Stimulated activated CD8-positive, alpha-beta memory T cell treated with anti-CD3 and anti-CD28 coated beads, Interleukin-15, amount 100 ng/mL, for 24 hours (primary cell): ENCODE data around the gene OR10H5.
"Not testable (repeated sequence)": the region's sequence is repeated elsewhere in the genome, so short reads cannot be mapped to it uniquely, and the experiment has no call there.

Experiments
- DNase-seq: peaks from one replicate; pipeline ENCODE4 v3.0.0-alpha.2; 2020; ENCODE audit warnings: low read depth

OR10H5 gene

GRCh38 chr19:15811476-15811875, 24.0 kb downstream of the OR10H5 start:
- no peak for DNase-seq

- DNase-seq, result no peak
Measured at GRCh38 chr19:15812060-15812722, 24.7 kb downstream of the OR10H5 start.

- no peak for DNase-seq
Measured at GRCh38 chr19:15813916-15814315, 26.5 kb downstream of the OR10H5 start.

GRCh38 chr19:15815306-15815705, 27.8 kb downstream of the OR10H5 start, which contains the start of gene OR10H1:
OR10H1 (minus strand) TSS chr19:15815664; CDS start chr19:15808037, 7,627 bp downstream.
- no peak for DNase-seq

- no peak for DNase-seq
Measured at GRCh38 chr19:15820646-15821045, 33.2 kb downstream of the OR10H5 start.

- DNase-seq, result no peak
Measured at GRCh38 chr19:15825753-15826152, 38.3 kb downstream of the OR10H5 start.

- no peak for DNase-seq
Measured at GRCh38 chr19:15828121-15828610, 40.7 kb downstream of the OR10H5 start.

GRCh38 chr19:15828611-15829305, 41.3 kb downstream of the OR10H5 start:
- DNase-seq, result not testable (repeated sequence)

- DNase-seq, result no peak
Measured at GRCh38 chr19:15829306-15829698, 41.8 kb downstream of the OR10H5 start.

GRCh38 chr19:15829786-15830185, 42.3 kb downstream of the OR10H5 start:
- no peak for DNase-seq

GRCh38 chr19:15831626-15832025, 44.2 kb downstream of the OR10H5 start:
- no peak for DNase-seq

GRCh38 chr19:15834232-15834631, 46.8 kb downstream of the OR10H5 start:
- not testable (repeated sequence) for DNase-seq

- DNase-seq, result not testable (repeated sequence)
Measured at GRCh38 chr19:15835565-15836329, 48.3 kb downstream of the OR10H5 start.

- DNase-seq, result peak; percentile 71
Measured at GRCh38 chr19:15836330-15837220, 49.1 kb downstream of the OR10H5 start.

- no peak for DNase-seq
Measured at GRCh38 chr19:15837221-15837731, 49.8 kb downstream of the OR10H5 start.

GRCh38 chr19:15838351-15838750, 50.9 kb downstream of the OR10H5 start:
- DNase-seq, result no peak

- not testable (repeated sequence) for DNase-seq
Measured at GRCh38 chr19:15839888-15840287, 52.4 kb downstream of the OR10H5 start.

- no peak for DNase-seq
Measured at GRCh38 chr19:15840833-15841232, 53.4 kb downstream of the OR10H5 start.

- DNase-seq, result no peak
Measured at GRCh38 chr19:15841875-15842569, 54.6 kb downstream of the OR10H5 start.

- no peak for DNase-seq
Measured at GRCh38 chr19:15843203-15843893, 55.9 kb downstream of the OR10H5 start.
